Upper lobe of left lung (tissue), 4 donors: ENCODE results near the gene LSM3.

ENCODE experiments used
- POLR2A ChIP-seq, 4 donors: fragments of 450-650 bp; IDR thresholded peaks; one replicate each; pipeline ENCODE4 v1.5.1; 2016 to 2017; ENCODE audit warnings: antibody characterized with exemption in 4 of 4, mild to moderate bottlenecking in 2 of 4
- POLR2AphosphoS5 ChIP-seq, 2 donors: sonication (generic); formaldehyde crosslinking; IDR thresholded peaks; one replicate each; pipeline ENCODE4 v1.5.1; 2017; ENCODE audit warnings: antibody characterized with exemption in 2 of 2
- TF ChIP-seq, protein P1 (sequence below), 6 experiments: fragments of 450-650 bp in 4 of 6; fragments of 200-600 bp in 2 of 6; sonication (generic) in 2 of 6; IDR thresholded peaks; one replicate each; pipeline ENCODE4 v1.5.1; 2016 to 2019; ENCODE audit warnings: antibody characterized with exemption in 6 of 6

GRCh38 chr3:14208168-14208567 lies 29.6 kb downstream of the LSM3 start:
- TF ChIP-seq, protein P1, sequence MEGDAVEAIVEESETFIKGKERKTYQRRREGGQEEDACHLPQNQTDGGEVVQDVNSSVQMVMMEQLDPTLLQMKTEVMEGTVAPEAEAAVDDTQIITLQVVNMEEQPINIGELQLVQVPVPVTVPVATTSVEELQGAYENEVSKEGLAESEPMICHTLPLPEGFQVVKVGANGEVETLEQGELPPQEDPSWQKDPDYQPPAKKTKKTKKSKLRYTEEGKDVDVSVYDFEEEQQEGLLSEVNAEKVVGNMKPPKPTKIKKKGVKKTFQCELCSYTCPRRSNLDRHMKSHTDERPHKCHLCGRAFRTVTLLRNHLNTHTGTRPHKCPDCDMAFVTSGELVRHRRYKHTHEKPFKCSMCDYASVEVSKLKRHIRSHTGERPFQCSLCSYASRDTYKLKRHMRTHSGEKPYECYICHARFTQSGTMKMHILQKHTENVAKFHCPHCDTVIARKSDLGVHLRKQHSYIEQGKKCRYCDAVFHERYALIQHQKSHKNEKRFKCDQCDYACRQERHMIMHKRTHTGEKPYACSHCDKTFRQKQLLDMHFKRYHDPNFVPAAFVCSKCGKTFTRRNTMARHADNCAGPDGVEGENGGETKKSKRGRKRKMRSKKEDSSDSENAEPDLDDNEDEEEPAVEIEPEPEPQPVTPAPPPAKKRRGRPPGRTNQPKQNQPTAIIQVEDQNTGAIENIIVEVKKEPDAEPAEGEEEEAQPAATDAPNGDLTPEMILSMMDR (IDR thresholded peaks at IDR 0.05) = no peak
- TF ChIP-seq POLR2A (IDR thresholded peaks at IDR 0.05) (no peak), POLR2AphosphoS5 (IDR thresholded peaks at IDR 0.05) (no peak)
